Upper lobe of left lung (tissue), 6 donors: Measurements from ENCODE around the gene KPNA3. TPM values are rescaled to one million over a fixed set of nuclear protein-coding genes. Genes with fewer than 3 reads are reported as not detected.

Source experiments
- ATAC-seq, 2 donors: fragments of 200-7000 bp; cut with Tn5 transposase; one replicate each; pipeline ENCODE4 v1.9.1; 2022; ENCODE audit warnings: mild to moderate bottlenecking in 2 of 2, moderate library complexity in 2 of 2; ENCODE audit not compliant: low FRiP score in 2 of 2
- DNase-seq, 2 donors: peaks; one replicate each; pipeline ENCODE4 v3.0.0-alpha.2; 2019 to 2020
- H3K27ac ChIP-seq, 4 donors: fragments of 200-600 bp; sonication (generic); one replicate each; pipeline ENCODE4 v1.5.1; 2016 to 2019
- H3K27me3 ChIP-seq, 4 donors: fragments of 200-600 bp; sonication (generic); one replicate each; pipeline ENCODE4 v1.5.1; 2017 to 2019
- H3K36me3 ChIP-seq, 4 donors: fragments of 200-600 bp; sonication (generic); one replicate each; pipeline ENCODE4 v1.5.1; 2016 to 2019
- H3K4me1 ChIP-seq, 4 donors: fragments of 200-600 bp; sonication (generic); one replicate each; pipeline ENCODE4 v1.5.1; 2018 to 2019
- H3K4me3 ChIP-seq, 4 donors: fragments of 200-600 bp; sonication (generic); one replicate each; pipeline ENCODE4 v1.5.1; 2017 to 2019; ENCODE audit warnings: mild to moderate bottlenecking in 2 of 4, moderate library complexity in 1 of 4
- H3K9me3 ChIP-seq, 4 donors: fragments of 200-600 bp; sonication (generic); one replicate each; pipeline ENCODE4 v1.5.1; 2018 to 2019
- CTCF ChIP-seq, 6 experiments: fragments of 450-650 bp in 4 of 6; fragments of 200-600 bp in 2 of 6; sonication (generic) in 2 of 6; IDR thresholded peaks; one replicate each; pipeline ENCODE4 v1.5.1; 2016 to 2019; ENCODE audit warnings: antibody characterized with exemption in 6 of 6
- EP300 ChIP-seq, 4 donors: sonication (generic); formaldehyde crosslinking; IDR thresholded peaks; one replicate each; pipeline ENCODE4 v1.5.1; 2017; ENCODE audit warnings: antibody characterized with exemption in 4 of 4, control low read depth in 2 of 4
- POLR2A ChIP-seq, 4 donors: fragments of 450-650 bp; IDR thresholded peaks; one replicate each; pipeline ENCODE4 v1.5.1; 2016 to 2017; ENCODE audit warnings: antibody characterized with exemption in 4 of 4, mild to moderate bottlenecking in 2 of 4
- POLR2AphosphoS5 ChIP-seq, 2 donors: sonication (generic); formaldehyde crosslinking; IDR thresholded peaks; one replicate each; pipeline ENCODE4 v1.5.1; 2017; ENCODE audit warnings: antibody characterized with exemption in 2 of 2
- WGBS, 2 donors: methylation state at CpG; one replicate each; pipeline ENCODE4 v1.1.5; 2017 to 2018; 5-methylcytosine and 5-hydroxymethylcytosine counted together
- total RNA-seq, 6 donors: library from RNA; depleted of rRNA in 4 of 6; stranded (reverse); fragments of >200 nt in 4 of 6; gene quantifications; one replicate each; pipeline versions ENCODE4 v1.1.0 to v1.2.1, GENCODE V29; 2016 to 2021
- donor health status: DM: no; HTN: no; CAD: no; lungs with moderate emphysema.
- donor health status: DM: no; HTN: yes; CAD: no; lungs with severe emphysema.

The KPNA3 gene
- total RNA-seq, 6 donors from 2014 or later, result 14.2 to 51.3 (median 29.1) TPM

GRCh38 chr13:49786401-49787008 is 6.0 kb downstream of the KPNA3 start:
- Histone ChIP-seq H3K27me3 (no peaks in the 10 kb centered on the region), H3K9me3 (no peaks in the 10 kb centered on the region), H3K27ac (no peak overlapping the region), H3K4me1 (peaks cover 18 to 24% (median 19%) of the 10 kb centered on the region in 4 donors), H3K4me3 (no peak overlapping the region), H3K36me3 (no peaks in the 10 kb centered on the region)
- no peak for DNase-seq
- no peak for TF ChIP-seq POLR2AphosphoS5 (IDR thresholded peaks at IDR 0.05)
- TF ChIP-seq POLR2A (IDR thresholded peaks at IDR 0.05), result no peak
- TF ChIP-seq CTCF (IDR thresholded peaks at IDR 0.05), result no peak
- no peak for TF ChIP-seq EP300 (IDR thresholded peaks at IDR 0.05)
- ATAC-seq, result no peak

GRCh38 chr13:49784886-49785570 is 7.5 kb downstream of the KPNA3 start:
- DNase-seq (no peak), ATAC-seq (no peak)
- Histone ChIP-seq H3K4me1 (peaks cover 5 to 10% (median 6%) of the 10 kb centered on the region in 4 donors), H3K27me3 (no peaks in the 10 kb centered on the region), H3K27ac (no peak overlapping the region), H3K4me3 (no peak overlapping the region), H3K9me3 (no peaks in the 10 kb centered on the region), H3K36me3 (no peaks in the 10 kb centered on the region)
- WGBS, 2 donors, result 92% methylated on average over 5 of the region's 5 CpGs
- TF ChIP-seq CTCF (IDR thresholded peaks at IDR 0.05) (no peak), POLR2AphosphoS5 (IDR thresholded peaks at IDR 0.05) (no peak), POLR2A (IDR thresholded peaks at IDR 0.05) (no peak), EP300 (IDR thresholded peaks at IDR 0.05) (no peak)

GRCh38 chr13:49783865-49784264 is 8.6 kb downstream of the KPNA3 start:
- no peak overlapping the region for H3K4me3 ChIP-seq
- WGBS, 2 donors, result 93 to 99% methylated on average over 4 of the region's 4 CpGs
- no peaks in the 10 kb centered on the region for H3K27me3 ChIP-seq
- no peak for DNase-seq
- TF ChIP-seq POLR2AphosphoS5 (IDR thresholded peaks at IDR 0.05) (no peak), POLR2A (IDR thresholded peaks at IDR 0.05) (no peak), CTCF (IDR thresholded peaks at IDR 0.05) (no peak), EP300 (IDR thresholded peaks at IDR 0.05) (no peak)
- no peak overlapping the region for H3K27ac ChIP-seq
- H3K9me3 ChIP-seq, result no peaks in the 10 kb centered on the region
- no peak for ATAC-seq
- H3K4me1 ChIP-seq, result peaks cover 0 to 6% (median 2%) of the 10 kb centered on the region in 4 donors
- no peaks in the 10 kb centered on the region for H3K36me3 ChIP-seq

- no peak overlapping the region for H3K4me3 ChIP-seq
- H3K4me1 ChIP-seq, result peaks cover 0 to 6% (median 0%) of the 10 kb centered on the region in 4 donors
- TF ChIP-seq POLR2AphosphoS5 (IDR thresholded peaks at IDR 0.05) (no peak), EP300 (IDR thresholded peaks at IDR 0.05) (no peak), CTCF (IDR thresholded peaks at IDR 0.05) (no peak), POLR2A (IDR thresholded peaks at IDR 0.05) (no peak)
- no peaks in the 10 kb centered on the region for H3K27me3 ChIP-seq
- no peaks in the 10 kb centered on the region for H3K9me3 ChIP-seq
- 76 to 87% methylated on average over 2 of the region's 2 CpGs for WGBS, 2 donors
- no peaks in the 10 kb centered on the region for H3K36me3 ChIP-seq
- H3K27ac ChIP-seq, result no peak overlapping the region
- ATAC-seq (no peak), DNase-seq (no peak)
Observed at GRCh38 chr13:49782784-49783183, 9.7 kb downstream of the KPNA3 start.

- no peak for TF ChIP-seq EP300 (IDR thresholded peaks at IDR 0.05)
- TF ChIP-seq CTCF (IDR thresholded peaks at IDR 0.05), result no peak
- no peak for TF ChIP-seq POLR2A (IDR thresholded peaks at IDR 0.05)
- TF ChIP-seq POLR2AphosphoS5 (IDR thresholded peaks at IDR 0.05), result no peak
Observed at GRCh38 chr13:49781806-49782205, 10.7 kb downstream of the KPNA3 start.

More at GRCh38 chr13:49781806-49782205, 10.7 kb downstream of the KPNA3 start:
- Histone ChIP-seq H3K4me1 (peaks cover 0 to 7% (median 3%) of the 10 kb centered on the region in 4 donors), H3K9me3 (no peaks in the 10 kb centered on the region), H3K27me3 (no peaks in the 10 kb centered on the region), H3K27ac (no peak overlapping the region), H3K4me3 (no peak overlapping the region), H3K36me3 (no peaks in the 10 kb centered on the region)
- DNase-seq (no peak), ATAC-seq (no peak)
- 96% methylated on average over 3 of the region's 3 CpGs for WGBS, 2 donors
